Endothelial cell of umbilical vein (primary cell): ENCODE measurements around the gene AUTS2. TPM values are rescaled to one million over a fixed set of nuclear protein-coding genes. Genes with fewer than 3 reads are reported as not detected.

ENCODE experiments used
- BruUV-seq: library from RNA; stranded (reverse); fragments of 400-500 nt; replicated peaks from 2 replicates; lab custom pipeline; 2021; lab: Mats Ljungman, UMichigan
- CTCF ChIA-PET: fragments of 300-600, 350-600 bp; sonication (Branson Sonifier 250); formaldehyde crosslinking; loops from one replicate; lab custom pipeline; 2021; ENCODE audit warnings: antibody characterized with exemption, inconsistent platforms; lab: Charles Lee
- POLR2A ChIA-PET: fragments of 300-600, 350-600 bp; sonication (Branson Sonifier 250); formaldehyde crosslinking; loops from one replicate; lab custom pipeline; 2021; ENCODE audit warnings: antibody characterized with exemption, inconsistent platforms; lab: Charles Lee
- DNase-seq: peaks from one replicate; pipeline ENCODE4 v3.0.0-alpha.2; 2011; ENCODE audit warnings: low read depth, low spot score
- FAIRE-seq: peaks from 2 replicates; lab custom pipeline; 2011; peaks lifted over from hg19 to GRCh38; lab: Jason Lieb, UNC
- H2AFZ ChIP-seq: 2 replicates; pipeline ENCODE4 v1.6.0; 2012; ENCODE audit warnings: low read depth, low read length, control low read depth, inconsistent platforms
- H3K27ac ChIP-seq: 2 replicates; pipeline ENCODE4 v1.5.1; 2011; ENCODE audit warnings: low read depth, mild to moderate bottlenecking, control low read depth, low read length, moderate library complexity; ENCODE audit not compliant: insufficient read depth
- H3K27me3 ChIP-seq, 2 experiments: 2 replicates each; pipeline versions ENCODE4 v1.6.0 to v1.6.1; 2011; ENCODE audit warnings: low read length in 2 of 2, mixed read lengths in 1 of 2; ENCODE audit not compliant: control insufficient read depth in 2 of 2, insufficient read depth in 2 of 2
- H3K36me3 ChIP-seq, 2 experiments: 2 replicates in 1 of 2; 3 replicates in 1 of 2; pipeline ENCODE4 v1.5.1; 2011; ENCODE audit warnings: low read length in 2 of 2, mild to moderate bottlenecking in 1 of 2, moderate library complexity in 1 of 2; ENCODE audit not compliant: control insufficient read depth in 2 of 2, insufficient read depth in 2 of 2; ENCODE audit errors: extremely low read depth in 1 of 2
- H3K4me1 ChIP-seq: 3 replicates; pipeline ENCODE4 v1.5.1; 2011; ENCODE audit warnings: mild to moderate bottlenecking, low read length; ENCODE audit not compliant: control insufficient read depth, insufficient read depth; ENCODE audit errors: extremely low read depth
- H3K4me2 ChIP-seq: 2 replicates; pipeline ENCODE4 v1.6.1; 2011; ENCODE audit warnings: low read length, control low read depth, mixed read lengths; ENCODE audit not compliant: insufficient read depth
- H3K4me3 ChIP-seq, 3 experiments: fragments of 200-600 bp in 1 of 3; sonication (generic), shearing (Covaris generic) in 1 of 3; replicated peaks in 1 of 3; 2 replicates each; pipeline ENCODE4 v1.5.1; 2011 to 2016; ENCODE audit warnings: control low read depth in 3 of 3, low read length in 3 of 3, mild to moderate bottlenecking in 2 of 3, inconsistent platforms in 1 of 3, low read depth in 1 of 3, moderate library complexity in 1 of 3; ENCODE audit not compliant: insufficient read depth in 1 of 3
- H3K79me2 ChIP-seq: 2 replicates; pipeline ENCODE4 v1.6.0; 2012; ENCODE audit warnings: low read length, inconsistent platforms; ENCODE audit not compliant: control insufficient read depth, insufficient read depth
- H3K9ac ChIP-seq: replicated peaks from 2 replicates; pipeline ENCODE3; 2011; ENCODE audit warnings: low read length, control low read depth; ENCODE audit not compliant: insufficient read depth; ENCODE audit errors: extremely low read depth
- H3K9me1 ChIP-seq: replicated peaks from 3 replicates; pipeline ENCODE4 v1.6.0; 2011; ENCODE audit warnings: mild to moderate bottlenecking, low read length; ENCODE audit not compliant: control insufficient read depth, insufficient read depth; ENCODE audit errors: extremely low read depth
- H3K9me3 ChIP-seq: replicated peaks from 2 replicates; pipeline ENCODE4 v1.5.1; 2012; ENCODE audit warnings: low read length, inconsistent platforms; ENCODE audit not compliant: control insufficient read depth, insufficient read depth
- H4K20me1 ChIP-seq: replicated peaks from 2 replicates; pipeline ENCODE3; 2011; ENCODE audit warnings: mild to moderate bottlenecking, low read length; ENCODE audit not compliant: control insufficient read depth, insufficient read depth; ENCODE audit errors: extremely low read depth
- EZH2 ChIP-seq: IDR thresholded peaks from 2 replicates; pipeline ENCODE4 v1.6.1; 2012; ENCODE audit warnings: borderline replicate concordance, low read depth, mild to moderate bottlenecking, moderate library complexity, low read length, inconsistent platforms; ENCODE audit not compliant: severe bottlenecking
- FOS ChIP-seq: IDR thresholded peaks from 2 replicates; pipeline ENCODE4 v1.6.1; 2011; ENCODE audit warnings: mild to moderate bottlenecking, low read length, moderate library complexity, borderline replicate concordance; ENCODE audit not compliant: insufficient read depth
- GATA2 ChIP-seq: IDR thresholded peaks from 2 replicates; pipeline ENCODE4 v1.7.0; 2011; ENCODE audit warnings: low read depth, mild to moderate bottlenecking, moderate library complexity, mixed read lengths, low read length; ENCODE audit not compliant: insufficient read length, insufficient read depth
- JUN ChIP-seq: IDR thresholded peaks from 2 replicates; pipeline ENCODE4 v1.6.1; 2011; ENCODE audit warnings: borderline replicate concordance, low read depth; ENCODE audit not compliant: insufficient read length, insufficient read depth
- MYC ChIP-seq: IDR thresholded peaks from one replicate; pipeline ENCODE4 v1.6.1; 2011; ENCODE audit warnings: mild to moderate bottlenecking, low read depth, low read length
- POLR2A ChIP-seq: IDR thresholded peaks from 2 replicates; pipeline ENCODE4 v1.6.1; 2012; ENCODE audit warnings: low read depth, mild to moderate bottlenecking, control low read depth, low read length
- POLR2AphosphoS5 ChIP-seq: IDR thresholded peaks from 2 replicates; pipeline ENCODE4 v1.6.1; 2012; ENCODE audit warnings: low read depth, mild to moderate bottlenecking, control low read depth, low read length, moderate library complexity; ENCODE audit not compliant: insufficient read depth
- dilution Hi-C: fragments of 300-500 bp; cut with MboI; formaldehyde crosslinking; loops from one replicate; pipeline ENCODE4 v1.15.0; 2019; ENCODE audit warnings: low sequenced_read_pairs; ENCODE audit not compliant: extremely low pct_ligation_motif_present
- intact Hi-C: fragments of 100-400 bp; cut with micrococcal nuclease; formaldehyde crosslinking; loops from one replicate; pipeline ENCODE4 v1.10.0; 2022
- polyA plus RNA-seq, 4 experiments: library from polyadenylated mRNA; depleted of rRNA in 3 of 4; stranded (reverse) in 3 of 4; unstranded in 1 of 4; fragments of >200 nt; gene quantifications; 2 replicates each; pipeline versions ENCODE4 v1.2.1 to v1.2.3, GENCODE V29; 2011 to 2012; ENCODE audit warnings: missing spikeins in 1 of 4
- total RNA-seq: library from RNA; stranded (reverse); gene quantifications from 2 replicates; pipeline ENCODE4 v1.2.3, GENCODE V29; 2021
- TF ChIP-seq, protein P1 (sequence below): IDR thresholded peaks from 2 replicates; pipeline ENCODE4 v1.6.1; 2011; ENCODE audit not compliant: insufficient read depth, insufficient read length
- TF ChIP-seq, protein P2 (sequence below), 2 donors: IDR thresholded peaks; 1 replicate in 1 of 2; 2 replicates in 1 of 2; pipeline ENCODE4 v1.5.1; 2011; ENCODE audit warnings: low read length in 2 of 2, mild to moderate bottlenecking in 2 of 2, moderate library complexity in 2 of 2, control low read depth in 1 of 2, inconsistent platforms in 1 of 2, low read depth in 1 of 2; ENCODE audit not compliant: insufficient read depth in 1 of 2; ENCODE audit errors: extremely low read depth in 1 of 2

AUTS2 gene
- total and polyA plus RNA-seq, 2 donors (not counting 3 experiments of a cell fraction or from before 2014, with no cell fraction given) = 0.59 to 8.0 TPM

DNA sequence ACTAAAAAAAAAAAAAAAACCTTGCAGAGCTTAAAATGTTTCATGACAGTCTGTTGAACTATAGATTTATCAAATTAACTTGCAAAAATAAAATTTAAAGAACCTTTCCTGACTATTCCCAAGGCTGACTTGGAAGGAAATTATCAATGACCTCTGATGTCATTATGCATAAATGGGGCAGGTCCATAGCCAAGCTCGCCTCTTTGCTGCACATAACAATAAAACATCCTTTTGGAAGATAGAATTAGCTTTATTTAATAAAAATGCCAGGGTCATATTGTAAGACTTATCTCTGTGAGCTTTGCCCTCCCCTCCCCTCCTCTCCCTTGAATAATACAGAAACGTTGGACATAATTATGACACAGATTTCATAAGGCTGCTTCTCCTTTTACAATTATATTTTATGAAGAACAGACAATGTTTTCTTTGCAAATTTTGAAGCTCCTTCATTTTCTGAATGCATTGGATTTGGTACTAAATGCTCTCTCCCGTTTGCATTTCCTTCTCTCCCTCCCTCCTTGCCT is 444.8 kb downstream of the AUTS2 start:
- dilution Hi-C loops = no loop called here
- Histone ChIP-seq H3K27me3 (no peaks in the 10 kb centered on the region), H3K9ac (no peak overlapping the region), H3K4me1 (no peaks in the 10 kb centered on the region), H3K9me1 (no peaks in the 10 kb centered on the region), H3K4me3 (no peak overlapping the region), H3K9me3 (no peaks in the 10 kb centered on the region), H4K20me1 (no peaks in the 10 kb centered on the region), H3K36me3 (no peaks in the 10 kb centered on the region), H2AFZ (no peak overlapping the region), H3K27ac (no peak overlapping the region), H3K4me2 (no peak overlapping the region), H3K79me2 (no peaks in the 10 kb centered on the region)
- intact Hi-C loops = no loop called here
- no TSS peak for BruUV-seq
- FAIRE-seq (no peak), DNase-seq (no peak)
- ChIA-PET CTCF (no interaction called here), POLR2A (no interaction called here)
- no peak for TF ChIP-seq MYC
- no peak for TF ChIP-seq POLR2A
- no peak for TF ChIP-seq POLR2AphosphoS5
- no peak for TF ChIP-seq EZH2
- TF ChIP-seq, protein P1, sequence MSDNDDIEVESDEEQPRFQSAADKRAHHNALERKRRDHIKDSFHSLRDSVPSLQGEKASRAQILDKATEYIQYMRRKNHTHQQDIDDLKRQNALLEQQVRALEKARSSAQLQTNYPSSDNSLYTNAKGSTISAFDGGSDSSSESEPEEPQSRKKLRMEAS = no peak
- no peak for TF ChIP-seq GATA2
- TF ChIP-seq, protein P2, sequence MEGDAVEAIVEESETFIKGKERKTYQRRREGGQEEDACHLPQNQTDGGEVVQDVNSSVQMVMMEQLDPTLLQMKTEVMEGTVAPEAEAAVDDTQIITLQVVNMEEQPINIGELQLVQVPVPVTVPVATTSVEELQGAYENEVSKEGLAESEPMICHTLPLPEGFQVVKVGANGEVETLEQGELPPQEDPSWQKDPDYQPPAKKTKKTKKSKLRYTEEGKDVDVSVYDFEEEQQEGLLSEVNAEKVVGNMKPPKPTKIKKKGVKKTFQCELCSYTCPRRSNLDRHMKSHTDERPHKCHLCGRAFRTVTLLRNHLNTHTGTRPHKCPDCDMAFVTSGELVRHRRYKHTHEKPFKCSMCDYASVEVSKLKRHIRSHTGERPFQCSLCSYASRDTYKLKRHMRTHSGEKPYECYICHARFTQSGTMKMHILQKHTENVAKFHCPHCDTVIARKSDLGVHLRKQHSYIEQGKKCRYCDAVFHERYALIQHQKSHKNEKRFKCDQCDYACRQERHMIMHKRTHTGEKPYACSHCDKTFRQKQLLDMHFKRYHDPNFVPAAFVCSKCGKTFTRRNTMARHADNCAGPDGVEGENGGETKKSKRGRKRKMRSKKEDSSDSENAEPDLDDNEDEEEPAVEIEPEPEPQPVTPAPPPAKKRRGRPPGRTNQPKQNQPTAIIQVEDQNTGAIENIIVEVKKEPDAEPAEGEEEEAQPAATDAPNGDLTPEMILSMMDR (IDR thresholded peaks at IDR 0.05; ENCODE audit: extremely low read depth in 1 of 2, insufficient read depth in 1 of 2, low read depth in 1 of 2, low read length in 2 of 2) = no peak
- TF ChIP-seq FOS = no peak
- no peak for TF ChIP-seq JUN
